ENCODE data around the gene PDCL2. TPM values are rescaled to one million over a fixed set of nuclear protein-coding genes. Genes with fewer than 3 reads are reported as not detected.
"Not testable (repeated sequence)": the region's sequence is repeated elsewhere in the genome, so short reads cannot be mapped to it uniquely, and the experiment has no call there.

Gene PDCL2
- total and polyA plus RNA-seq, 2 experiments from 2014 or later: not detected

- H2AFZ ChIP-seq: no peak overlapping the region
Measured at GRCh38 chr4:55635282-55635681, 43.2 kb upstream of the PDCL2 start.

GRCh38 chr4:55634417-55635128 is 42.5 kb upstream of the PDCL2 start:
- Histone ChIP-seq H3K9ac (no peak overlapping the region), H3K36me3 (ENCODE audit: low read depth) (no peaks in the 10 kb centered on the region), H3K27ac (no peak overlapping the region), H3K4me2 (ENCODE audit: unreplicated experiment) (no peak overlapping the region), H3K79me2 (ENCODE audit: insufficient read depth) (no peaks in the 10 kb centered on the region), H3F3A (ENCODE audit: insufficient read depth) (no peaks in the 10 kb centered on the region), H4K20me1 (ENCODE audit: insufficient read depth) (no peaks in the 10 kb centered on the region), H2AFZ (no peak overlapping the region), H3K4me3 (no peak overlapping the region), H3K9me3 (ENCODE audit: low read depth) (no peaks in the 10 kb centered on the region), H3K4me1 (ENCODE audit: insufficient read depth) (0 out of 2 replicates have a peak, but pooled peaks cover 9% of the 10 kb centered on the region), H3K27me3 (replicated peaks; ENCODE audit: insufficient read depth) (peaks cover 71% of the 10 kb centered on the region), H3K9me2 (ENCODE audit: insufficient read depth) (no peaks in the 10 kb centered on the region)
- in situ Hi-C loops (cut with MboI): no loop called here
- TF ChIP-seq EZH2 (IDR thresholded peaks at IDR 0.05; ENCODE audit: insufficient read depth, poor library complexity, severe bottlenecking) (no peak), EZH2phosphoT487 (IDR thresholded peaks at IDR 0.05; ENCODE audit: insufficient read depth, low read depth) (no peak)
- 7 to 16% methylated on average over 3 of the region's 3 CpGs for WGBS, 2 experiments (ENCODE audit: low coverage in 1 of 2, low lambda C conversion rate in 2 of 2, missing lambda C conversion rate in 2 of 2)
- DNase-seq: no peak

More at GRCh38 chr4:55635282-55635681, 43.2 kb upstream of the PDCL2 start:
- no peak overlapping the region for H3K4me2 ChIP-seq (ENCODE audit: unreplicated experiment)
- no peak for DNase-seq
- no peak overlapping the region for H3K27ac ChIP-seq
- H3K79me2 ChIP-seq (ENCODE audit: insufficient read depth): no peaks in the 10 kb centered on the region
- no peaks in the 10 kb centered on the region for H3K9me2 ChIP-seq (ENCODE audit: insufficient read depth)
- H3K4me3 ChIP-seq: no peak overlapping the region
- 0 to 1% methylated on average over 11 of the region's 11 CpGs for WGBS, 2 experiments (ENCODE audit: low coverage in 1 of 2, low lambda C conversion rate in 2 of 2, missing lambda C conversion rate in 2 of 2)
- peaks cover 71% of the 10 kb centered on the region for H3K27me3 ChIP-seq (replicated peaks; ENCODE audit: insufficient read depth)
- in situ Hi-C loops (cut with MboI): no loop called here
- no peaks in the 10 kb centered on the region for H4K20me1 ChIP-seq (ENCODE audit: insufficient read depth)
- H3K9me3 ChIP-seq (ENCODE audit: low read depth): no peaks in the 10 kb centered on the region
- H3K4me1 ChIP-seq (ENCODE audit: insufficient read depth): 0 out of 2 replicates have a peak, but pooled peaks cover 9% of the 10 kb centered on the region
- no peak overlapping the region for H3K9ac ChIP-seq
- H3F3A ChIP-seq (ENCODE audit: insufficient read depth): no peaks in the 10 kb centered on the region
- H3K36me3 ChIP-seq (ENCODE audit: low read depth): no peaks in the 10 kb centered on the region
- TF ChIP-seq EZH2phosphoT487 (IDR thresholded peaks at IDR 0.05; ENCODE audit: insufficient read depth, low read depth) (no peak; the same call in 1 of the 2 replicates), EZH2 (IDR thresholded peaks at IDR 0.05; ENCODE audit: insufficient read depth, poor library complexity, severe bottlenecking) (peak; percentile 82)

- Histone ChIP-seq H4K20me1 (ENCODE audit: insufficient read depth) (no peaks in the 10 kb centered on the region), H3K27ac (no peak overlapping the region), H3K79me2 (ENCODE audit: insufficient read depth) (no peaks in the 10 kb centered on the region), H3K9ac (no peak overlapping the region), H3K27me3 (replicated peaks; ENCODE audit: insufficient read depth) (peaks cover 71% of the 10 kb centered on the region), H3K9me2 (ENCODE audit: insufficient read depth) (no peaks in the 10 kb centered on the region), H3K4me2 (ENCODE audit: unreplicated experiment) (no peak overlapping the region), H3K4me3 (no peak overlapping the region), H3K4me1 (ENCODE audit: insufficient read depth) (0 out of 2 replicates have a peak, but pooled peaks cover 9% of the 10 kb centered on the region), H3K9me3 (ENCODE audit: low read depth) (no peaks in the 10 kb centered on the region), H3F3A (ENCODE audit: insufficient read depth) (no peaks in the 10 kb centered on the region), H2AFZ (no peak overlapping the region), H3K36me3 (ENCODE audit: low read depth) (no peaks in the 10 kb centered on the region)
- WGBS, 2 experiments (ENCODE audit: low coverage in 1 of 2, low lambda C conversion rate in 2 of 2, missing lambda C conversion rate in 2 of 2): 40% methylated on average over 6 of the region's 6 CpGs
- DNase-seq: no peak
- in situ Hi-C loops (cut with MboI): no loop called here
- TF ChIP-seq EZH2phosphoT487 (IDR thresholded peaks at IDR 0.05; ENCODE audit: insufficient read depth, low read depth): no peak
- TF ChIP-seq EZH2 (IDR thresholded peaks at IDR 0.05; ENCODE audit: insufficient read depth, poor library complexity, severe bottlenecking): no peak
Measured at GRCh38 chr4:55633903-55634302, 41.9 kb upstream of the PDCL2 start.

GRCh38 chr4:55625835-55626234 is 33.8 kb upstream of the PDCL2 start:
- DNase-seq: no peak
- Histone ChIP-seq H3K9ac (no peak overlapping the region), H3K9me3 (ENCODE audit: low read depth) (no peaks in the 10 kb centered on the region), H3F3A (ENCODE audit: insufficient read depth) (no peaks in the 10 kb centered on the region), H3K36me3 (ENCODE audit: low read depth) (no peaks in the 10 kb centered on the region), H3K4me1 (ENCODE audit: insufficient read depth) (no peaks in the 10 kb centered on the region), H3K4me3 (no peak overlapping the region), H3K79me2 (ENCODE audit: insufficient read depth) (no peaks in the 10 kb centered on the region), H3K4me2 (ENCODE audit: unreplicated experiment) (no peak overlapping the region), H3K27me3 (replicated peaks; ENCODE audit: insufficient read depth) (0 out of 2 replicates have a peak, but pooled peaks cover 3% of the 10 kb centered on the region), H4K20me1 (ENCODE audit: insufficient read depth) (no peaks in the 10 kb centered on the region), H2AFZ (no peak overlapping the region), H3K27ac (no peak overlapping the region), H3K9me2 (ENCODE audit: insufficient read depth) (no peaks in the 10 kb centered on the region)
- in situ Hi-C loops (cut with MboI): no loop called here
- no peak for TF ChIP-seq EZH2phosphoT487 (IDR thresholded peaks at IDR 0.05; ENCODE audit: insufficient read depth, low read depth)
- TF ChIP-seq EZH2 (IDR thresholded peaks at IDR 0.05; ENCODE audit: insufficient read depth, poor library complexity, severe bottlenecking): no peak
- 51 to 54% methylated on average over 2 of the region's 2 CpGs for WGBS, 2 experiments (ENCODE audit: low coverage in 1 of 2, low lambda C conversion rate in 2 of 2, missing lambda C conversion rate in 2 of 2)

GRCh38 chr4:55624063-55624462 is 32.0 kb upstream of the PDCL2 start:
- H3F3A ChIP-seq (ENCODE audit: insufficient read depth); H3K4me3 ChIP-seq; H3K9me3 ChIP-seq (ENCODE audit: low read depth); H3K27me3 ChIP-seq (replicated peaks; ENCODE audit: insufficient read depth); H2AFZ ChIP-seq; H3K9ac ChIP-seq; H3K4me2 ChIP-seq (ENCODE audit: unreplicated experiment); DNase-seq; H3K36me3 ChIP-seq (ENCODE audit: low read depth); H3K4me1 ChIP-seq (ENCODE audit: insufficient read depth); H3K27ac ChIP-seq; H3K79me2 ChIP-seq (ENCODE audit: insufficient read depth); in situ Hi-C loops (cut with MboI); H4K20me1 ChIP-seq (ENCODE audit: insufficient read depth); H3K9me2 ChIP-seq (ENCODE audit: insufficient read depth): not testable (repeated sequence)
- WGBS, 2 experiments (ENCODE audit: low coverage in 1 of 2, low lambda C conversion rate in 2 of 2, missing lambda C conversion rate in 2 of 2): 43% methylated on average over 1 of the region's 1 CpG; no CpG with 5 or more reads in 1 of the 2 experiments
